Cardiac muscle cell (in vitro differentiated cells and primary cell): ENCODE results near the gene CPNE2. TPM values are rescaled to one million over a fixed set of nuclear protein-coding genes. Genes with fewer than 3 reads are reported as not detected.
A peak's percentile ranks its signal among the peaks of the same experiment; 100 is the strongest.

Source experiments
- DNase-seq, 2 donors: peaks; one replicate each; pipeline versions ENCODE4 v3.0.0 to v3.0.0-alpha.2; 2010 to 2017; ENCODE audit warnings: low read depth in 1 of 2, low spot score in 1 of 2
- H3K27ac ChIP-seq: fragments of 200-600 bp; sonication (generic); 2 replicates; pipeline ENCODE4 v1.5.1; 2016
- H3K27me3 ChIP-seq: fragments of 200-600 bp; sonication (generic); 2 replicates; pipeline ENCODE4 v1.6.0; 2016; ENCODE audit warnings: control low read depth
- H3K36me3 ChIP-seq: fragments of 200-600 bp; sonication (generic); 2 replicates; pipeline ENCODE4 v1.5.1; 2016; ENCODE audit warnings: control low read depth
- H3K4me1 ChIP-seq: fragments of 200-600 bp; sonication (generic); 2 replicates; pipeline ENCODE4 v1.8.1; 2017; ENCODE audit warnings: low read depth, mild to moderate bottlenecking, mixed run types
- H3K4me3 ChIP-seq: fragments of 200-600 bp; sonication (generic); 2 replicates; pipeline ENCODE4 v1.5.1; 2016; ENCODE audit warnings: mild to moderate bottlenecking
- H3K9me3 ChIP-seq: fragments of 200-600 bp; sonication (generic); 2 replicates; pipeline ENCODE4 v1.5.1; 2017; ENCODE audit warnings: low read depth, mild to moderate bottlenecking, control low read depth
- CTCF ChIP-seq: IDR thresholded peaks from 2 replicates; pipeline ENCODE4 v1.5.1; 2012; ENCODE audit warnings: low read depth, mild to moderate bottlenecking, low read length
- polyA plus RNA-seq: library from polyadenylated mRNA; unstranded; fragments of >200 nt; fragmentation: Nextera tagmentation; extraction: Ambion mirVana; gene quantifications from 2 replicates; pipeline ENCODE4 v1.2.1, GENCODE V29; 2016
- total RNA-seq: library from RNA; depleted of rRNA; stranded (reverse); fragments of >200 nt; gene quantifications from 2 replicates; pipeline ENCODE4 v1.2.3, GENCODE V29; 2016

Gene CPNE2
- total and polyA plus RNA-seq, 2 experiments from 2014 or later: 25.5 to 43.0 TPM

- Histone ChIP-seq H3K36me3 (peaks cover 23% of the 10 kb centered on the region), H3K4me1 (peaks cover 16% of the 10 kb centered on the region), H3K9me3 (no peaks in the 10 kb centered on the region), H3K4me3 (no peak overlapping the region), H3K27me3 (no peaks in the 10 kb centered on the region), H3K27ac (peak overlapping the region; percentile 38)
- peak in 1 of 2 donors; percentile 21 for DNase-seq
- TF ChIP-seq CTCF: no peak
Measured at GRCh38 chr16:57167538-57167937, 75.2 kb downstream of the CPNE2 start.

- Histone ChIP-seq H3K36me3 (peaks cover 27% of the 10 kb centered on the region), H3K9me3 (no peaks in the 10 kb centered on the region), H3K4me1 (peaks cover 16% of the 10 kb centered on the region), H3K27me3 (no peaks in the 10 kb centered on the region), H3K4me3 (no peak overlapping the region), H3K27ac (peak overlapping the region; percentile 38)
- peak; percentile 67 to 85 for DNase-seq
- peak; percentile 66 for TF ChIP-seq CTCF
Measured at GRCh38 chr16:57167953-57168352, 75.6 kb downstream of the CPNE2 start.

GRCh38 chr16:57169327-57169726 is 76.9 kb downstream of the CPNE2 start:
- Histone ChIP-seq H3K36me3 (peaks cover 19% of the 10 kb centered on the region), H3K27me3 (no peaks in the 10 kb centered on the region), H3K4me1 (peaks cover 16% of the 10 kb centered on the region), H3K4me3 (no peak overlapping the region), H3K27ac (peak overlapping the region; percentile 59), H3K9me3 (no peaks in the 10 kb centered on the region)
- no peak for TF ChIP-seq CTCF
- no peak for DNase-seq

GRCh38 chr16:57172721-57173290 is 80.4 kb downstream of the CPNE2 start:
- H3K36me3 ChIP-seq: peaks cover 15% of the 10 kb centered on the region
- no peak overlapping the region for H3K27ac ChIP-seq
- no peaks in the 10 kb centered on the region for H3K9me3 ChIP-seq
- no peak for DNase-seq
- no peak overlapping the region for H3K4me3 ChIP-seq
- TF ChIP-seq CTCF: no peak
- peaks cover 1% of the 10 kb centered on the region for H3K4me1 ChIP-seq
- no peaks in the 10 kb centered on the region for H3K27me3 ChIP-seq

- DNase-seq: peak in 1 of 2 donors; percentile 44
- Histone ChIP-seq H3K4me1 (no peaks in the 10 kb centered on the region), H3K27me3 (no peaks in the 10 kb centered on the region), H3K36me3 (peaks cover 14% of the 10 kb centered on the region), H3K4me3 (no peak overlapping the region), H3K27ac (no peak overlapping the region), H3K9me3 (no peaks in the 10 kb centered on the region)
- TF ChIP-seq CTCF: no peak
Measured at GRCh38 chr16:57175896-57176295, 83.5 kb downstream of the CPNE2 start.
